Naive thymus-derived CD8-positive, alpha-beta T cell (primary cell): Measurements from ENCODE around the gene AXIN1. TPM values are rescaled to one million over a fixed set of nuclear protein-coding genes. Genes with fewer than 3 reads are reported as not detected.

ENCODE experiments used
- ATAC-seq, 2 donors: fragments of 150-1000 bp; cut with Tn5 transposase in 1 of 2; sonication (Bioruptor Pico), chemical (Tn5 transposase) in 1 of 2; 1 replicate in 1 of 2; 2 replicates in 1 of 2; pipeline ENCODE4 v1.10.0; 2021; ENCODE audit warnings: mild to moderate bottlenecking in 2 of 2, moderate library complexity in 2 of 2
- POLR2A ChIA-PET: fragments of 350-600 bp; sonication (Branson Sonifier 250); formaldehyde crosslinking; loops from one replicate; lab custom pipeline; 2021; ENCODE audit warnings: antibody characterized with exemption; lab: Charles Lee
- DNase-seq, 10 donors: peaks; one replicate each; pipeline versions ENCODE4 v3.0.0 to v3.0.0-alpha.2; 2020 to 2022
- H3K27ac Mint-ChIP-seq, 10 donors: one replicate each; pipeline ENCODE4 v1.8.0; 2020 to 2022; ENCODE audit warnings: mild to moderate bottlenecking in 10 of 10, mixed read lengths in 10 of 10, moderate library complexity in 4 of 10, inconsistent platforms in 1 of 10
- H3K27me3 Mint-ChIP-seq, 5 donors: one replicate each; pipeline ENCODE4 v1.8.0; 2021 to 2022; ENCODE audit warnings: mixed read lengths in 5 of 5
- H3K36me3 Mint-ChIP-seq, 3 donors: one replicate each; pipeline ENCODE4 v1.8.0; 2020 to 2022; ENCODE audit warnings: mixed read lengths in 3 of 3, mild to moderate bottlenecking in 2 of 3, inconsistent platforms in 1 of 3
- H3K4me1 Mint-ChIP-seq, 4 donors: one replicate each; pipeline ENCODE4 v1.8.0; 2021 to 2022; ENCODE audit warnings: mixed read lengths in 4 of 4
- H3K4me3 Mint-ChIP-seq, 10 donors: one replicate each; pipeline ENCODE4 v1.8.0; 2020 to 2022; ENCODE audit warnings: mild to moderate bottlenecking in 10 of 10, mixed read lengths in 10 of 10, moderate library complexity in 6 of 10, inconsistent platforms in 1 of 10
- H3K9me3 Mint-ChIP-seq, 9 donors: one replicate each; pipeline ENCODE4 v1.8.0; 2020 to 2022; ENCODE audit warnings: mixed read lengths in 9 of 9, mild to moderate bottlenecking in 3 of 9, inconsistent platforms in 1 of 9, moderate library complexity in 1 of 9
- polyA plus RNA-seq, 3 donors: library from polyadenylated mRNA; unstranded; fragments of 300-500 nt; fragmentation: Illumina TruSeq; gene quantifications; one replicate each; pipeline ENCODE4 v1.2.3, GENCODE V29; 2021
- total RNA-seq, 8 experiments: library from RNA in 2 of 8; stranded (reverse) in 2 of 8; gene quantifications; one replicate each; pipeline ENCODE4 v1.2.3 and lab custom pipeline; 2021 to 2026

AXIN1 gene
- total and polyA plus RNA-seq, 5 experiments from 2014 or later, result 1.6 to 44.0 (median 4.1) TPM

- Mint-ChIP-seq H3K9me3 (no peaks in the 10 kb centered on the region), H3K36me3 (peaks cover 0 to 41% (median 6%) of the 10 kb centered on the region in 3 donors), H3K27ac (peak overlapping the region in 5 of 10 donors; percentile 20 to 42 (median 25)), H3K27me3 (no peaks in the 10 kb centered on the region), H3K4me1 (peaks cover 25 to 74% (median 52%) of the 10 kb centered on the region in 4 donors), H3K4me3 (peak overlapping the region in 1 of 10 donors; percentile 50)
- POLR2A ChIA-PET, result no interaction called here
- no peak for DNase-seq
- no peak for ATAC-seq
Measured at GRCh38 chr16:317583-317982, 34.9 kb downstream of the AXIN1 start.

DNA sequence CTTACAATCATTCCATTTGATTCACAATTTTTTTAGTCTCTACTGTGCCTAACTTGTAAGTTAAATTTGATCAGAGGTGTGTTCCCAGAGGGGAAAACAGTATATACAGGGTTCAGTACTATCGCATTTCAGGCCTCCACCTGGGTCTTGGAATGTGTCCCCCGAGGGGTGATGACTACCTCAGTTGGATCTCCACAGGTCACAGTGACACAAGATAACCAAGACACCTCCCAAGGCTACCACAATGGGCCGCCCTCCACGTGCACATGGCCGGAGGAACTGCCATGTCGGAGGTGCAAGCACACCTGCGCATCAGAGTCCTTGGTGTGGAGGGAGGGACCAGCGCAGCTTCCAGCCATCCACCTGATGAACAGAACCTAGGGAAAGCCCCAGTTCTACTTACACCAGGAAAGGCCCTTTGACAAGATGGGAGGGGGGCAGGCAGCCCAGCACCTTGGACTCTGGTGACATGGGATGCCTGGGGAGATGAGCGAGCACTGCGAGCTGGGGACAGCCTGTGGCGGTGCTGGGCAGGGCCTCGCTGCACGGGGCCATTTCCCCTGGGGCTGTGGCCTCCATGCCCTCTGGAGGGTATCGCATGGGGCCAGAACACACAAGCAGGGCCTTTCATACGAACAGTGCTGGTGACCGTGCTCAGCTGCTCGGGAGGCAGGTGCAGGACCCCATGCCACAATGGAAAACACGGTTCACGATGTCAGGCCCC lies 35.6 kb downstream of the AXIN1 start:
- H3K9me3 Mint-ChIP-seq, result no peaks in the 10 kb centered on the region
- H3K4me3 Mint-ChIP-seq, result no peak overlapping the region
- POLR2A ChIA-PET, result no interaction called here
- DNase-seq (no peak), ATAC-seq (no peak)
- peaks cover 0 to 48% (median 6%) of the 10 kb centered on the region in 3 donors for H3K36me3 Mint-ChIP-seq
- H3K27ac Mint-ChIP-seq, result peak overlapping the region in 5 of 10 donors; percentile 48 to 86 (median 68)
- no peaks in the 10 kb centered on the region for H3K27me3 Mint-ChIP-seq
- H3K4me1 Mint-ChIP-seq, result peaks cover 21 to 77% (median 49%) of the 10 kb centered on the region in 4 donors

GRCh38 chr16:314795-315299 lies 37.7 kb downstream of the AXIN1 start:
- H3K27me3 Mint-ChIP-seq, result no peaks in the 10 kb centered on the region
- peak overlapping the region in 5 of 10 donors; percentile 31 to 73 (median 60) for H3K27ac Mint-ChIP-seq
- ATAC-seq (no peak), DNase-seq (no peak)
- peaks cover 0 to 56% (median 6%) of the 10 kb centered on the region in 3 donors for H3K36me3 Mint-ChIP-seq
- H3K9me3 Mint-ChIP-seq, result no peaks in the 10 kb centered on the region
- POLR2A ChIA-PET, result no interaction called here
- H3K4me1 Mint-ChIP-seq, result peaks cover 17 to 64% (median 35%) of the 10 kb centered on the region in 4 donors
- H3K4me3 Mint-ChIP-seq, result no peak overlapping the region

- POLR2A ChIA-PET, result interaction anchor here (1.4 kb wide), 1 partner anchor 10 kb away, joined by 4 read pairs; no protein-coding TSS in a partner anchor
- no peak for DNase-seq
- Mint-ChIP-seq H3K27ac (peak overlapping the region in 1 of 10 donors; percentile 60), H3K27me3 (no peaks in the 10 kb centered on the region), H3K4me1 (peaks cover 18 to 64% (median 34%) of the 10 kb centered on the region in 4 donors), H3K9me3 (no peaks in the 10 kb centered on the region), H3K36me3 (peaks cover 0 to 56% (median 5%) of the 10 kb centered on the region in 3 donors), H3K4me3 (no peak overlapping the region)
- ATAC-seq, result no peak
Measured at GRCh38 chr16:314351-314750, 38.2 kb downstream of the AXIN1 start.

GRCh38 chr16:311725-312124 lies 40.8 kb downstream of the AXIN1 start:
- POLR2A ChIA-PET, result no interaction called here
- ATAC-seq (no peak), DNase-seq (no peak)
- peak overlapping the region in 1 of 10 donors; percentile 25 for H3K27ac Mint-ChIP-seq
- H3K4me3 Mint-ChIP-seq, result no peak overlapping the region
- H3K9me3 Mint-ChIP-seq, result no peaks in the 10 kb centered on the region
- H3K4me1 Mint-ChIP-seq, result peaks cover 11 to 57% (median 34%) of the 10 kb centered on the region in 4 donors
- no peaks in the 10 kb centered on the region for H3K27me3 Mint-ChIP-seq
- peaks cover 0 to 62% (median 2%) of the 10 kb centered on the region in 3 donors for H3K36me3 Mint-ChIP-seq

GRCh38 chr16:309476-309875 lies 43.0 kb downstream of the AXIN1 start:
- ATAC-seq (peak; percentile 91 to 99), DNase-seq (peak in 6 of 10 donors; percentile 20 to 70 (median 48))
- Mint-ChIP-seq H3K9me3 (no peaks in the 10 kb centered on the region), H3K27ac (peak overlapping the region; percentile 6 to 91 (median 72)), H3K27me3 (no peaks in the 10 kb centered on the region), H3K36me3 (peaks cover 0 to 68% (median 2%) of the 10 kb centered on the region in 3 donors), H3K4me3 (peak overlapping the region in 7 of 10 donors; percentile 7 to 73 (median 27)), H3K4me1 (peaks cover 14 to 49% (median 24%) of the 10 kb centered on the region in 4 donors)
- POLR2A ChIA-PET, result interaction anchor here (0.6 to 2.0 kb wide), 5 partner anchors 10 to 1107 kb away, joined by 3 to 8 read pairs (median 5); partner anchors contain the start of gene FAM234A

DNA sequence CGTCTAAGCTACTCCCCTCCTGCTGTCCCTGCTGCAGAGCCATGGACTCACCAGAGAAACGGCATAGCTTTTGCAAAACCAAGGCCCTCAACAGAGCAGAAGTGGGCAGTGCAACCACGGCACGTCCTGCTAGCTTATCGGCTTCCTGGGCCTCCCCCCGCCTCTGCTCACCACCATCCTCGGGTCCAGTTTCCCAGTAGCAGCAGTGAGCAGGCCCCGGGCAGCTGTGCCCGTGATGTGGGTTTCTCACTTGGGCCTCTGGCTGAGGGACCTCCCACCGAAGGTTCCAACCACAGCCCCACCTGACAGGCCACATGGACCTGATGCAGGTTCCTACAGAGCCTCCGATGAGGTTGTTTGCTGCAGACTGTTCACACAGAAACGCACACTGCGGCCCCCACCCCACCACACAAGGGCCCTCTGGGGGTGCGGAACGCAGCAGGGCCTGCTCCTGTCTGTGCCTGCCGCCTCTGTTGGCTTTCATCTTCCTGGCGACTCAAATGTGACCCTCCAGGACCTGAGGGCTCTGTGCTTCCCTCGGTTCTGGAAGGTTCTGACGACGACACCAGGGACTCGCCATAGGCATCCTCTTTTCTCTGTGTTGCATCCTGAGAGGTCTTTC lies 44.7 kb downstream of the AXIN1 start:
- ATAC-seq, result no peak
- Mint-ChIP-seq H3K27me3 (no peaks in the 10 kb centered on the region), H3K4me1 (peaks cover 14 to 42% (median 26%) of the 10 kb centered on the region in 4 donors), H3K9me3 (no peaks in the 10 kb centered on the region), H3K27ac (peak overlapping the region in 3 of 10 donors; percentile 37 to 66 (median 46)), H3K4me3 (no peak overlapping the region), H3K36me3 (peaks cover 0 to 71% (median 2%) of the 10 kb centered on the region in 3 donors)
- DNase-seq, result no peak
- POLR2A ChIA-PET, result interaction anchor here (0.6 kb wide), 1 partner anchor 41 kb away, joined by 4 read pairs; no protein-coding TSS in a partner anchor

DNA sequence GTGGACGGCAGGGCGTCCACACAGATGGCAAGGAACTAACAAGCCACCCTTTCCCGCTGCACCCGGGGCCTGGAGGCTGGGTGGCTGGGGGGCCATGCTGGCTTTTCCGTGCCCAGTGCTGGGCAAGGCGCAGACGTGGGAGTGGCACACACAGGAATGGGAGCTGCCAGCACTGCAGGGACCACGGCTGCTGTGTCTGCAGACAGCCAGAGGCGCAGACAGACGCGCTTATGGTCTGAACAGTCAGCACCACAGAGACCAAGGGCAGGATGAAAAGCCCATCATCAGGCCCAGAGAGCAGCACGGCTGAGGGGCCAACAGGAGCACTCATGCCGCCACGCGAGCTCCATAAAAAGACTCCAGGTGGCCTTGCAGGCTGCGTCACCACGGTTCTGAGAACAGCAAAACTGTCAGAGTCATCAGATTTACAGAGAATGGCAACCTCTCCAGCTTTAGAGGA lies 45.6 kb downstream of the AXIN1 start:
- DNase-seq, result no peak
- POLR2A ChIA-PET, result interaction anchor here (0.6 kb wide), 1 partner anchor 63 kb away, joined by 7 read pairs; the partner anchor contains the start of gene MRPL28
- Mint-ChIP-seq H3K4me1 (peaks cover 14 to 35% (median 24%) of the 10 kb centered on the region in 4 donors), H3K9me3 (no peaks in the 10 kb centered on the region), H3K36me3 (peaks cover 0 to 69% (median 2%) of the 10 kb centered on the region in 3 donors), H3K27me3 (no peaks in the 10 kb centered on the region), H3K27ac (peak overlapping the region in 4 of 10 donors; percentile 10 to 41 (median 28)), H3K4me3 (peak overlapping the region in 1 of 10 donors; percentile 14)
- ATAC-seq, result no peak

DNA sequence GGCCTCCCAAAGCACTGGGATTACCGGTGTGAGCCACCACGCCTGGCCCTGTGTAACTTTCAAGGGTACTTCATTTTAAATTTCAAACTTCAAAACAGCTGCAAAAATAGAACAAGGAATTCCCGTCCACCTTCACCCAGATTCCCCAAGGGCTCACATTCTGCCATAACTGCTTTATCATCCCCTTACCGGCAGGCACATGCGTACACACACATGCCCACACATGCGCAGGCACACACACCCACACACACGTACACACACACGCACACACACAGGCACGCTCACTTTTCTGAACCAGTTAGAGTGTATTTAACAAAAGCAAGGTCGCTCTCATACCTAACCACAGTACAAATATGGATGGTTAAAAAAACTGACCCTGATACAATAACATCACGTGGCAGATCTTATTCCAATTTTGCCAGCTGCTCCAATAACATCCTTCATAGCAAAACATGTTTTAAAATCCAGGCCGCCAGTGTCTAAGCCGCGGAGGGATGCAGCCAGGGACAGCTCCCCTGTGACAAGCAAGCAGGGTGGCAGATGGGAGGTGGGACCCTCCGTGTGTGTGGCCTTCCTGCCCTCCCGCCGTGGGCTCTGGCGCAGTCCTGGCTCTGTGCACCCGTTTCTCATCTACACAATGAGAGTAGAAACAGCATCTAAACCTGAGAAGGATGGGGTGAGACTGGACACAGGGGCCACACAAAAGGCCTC lies 46.5 kb downstream of the AXIN1 start:
- no peaks in the 10 kb centered on the region for H3K27me3 Mint-ChIP-seq
- peaks cover 0 to 66% (median 2%) of the 10 kb centered on the region in 3 donors for H3K36me3 Mint-ChIP-seq
- H3K27ac Mint-ChIP-seq, result peak overlapping the region in 6 of 10 donors; percentile 6 to 79 (median 42)
- H3K9me3 Mint-ChIP-seq, result no peaks in the 10 kb centered on the region
- ATAC-seq (no peak), DNase-seq (no peak)
- peak overlapping the region in 1 of 10 donors; percentile 4 for H3K4me3 Mint-ChIP-seq
- peaks cover 12 to 34% (median 24%) of the 10 kb centered on the region in 4 donors for H3K4me1 Mint-ChIP-seq
- POLR2A ChIA-PET, result interaction anchor here (0.8 kb wide), 1 partner anchor 31 kb away, joined by 5 read pairs; no protein-coding TSS in a partner anchor

DNA sequence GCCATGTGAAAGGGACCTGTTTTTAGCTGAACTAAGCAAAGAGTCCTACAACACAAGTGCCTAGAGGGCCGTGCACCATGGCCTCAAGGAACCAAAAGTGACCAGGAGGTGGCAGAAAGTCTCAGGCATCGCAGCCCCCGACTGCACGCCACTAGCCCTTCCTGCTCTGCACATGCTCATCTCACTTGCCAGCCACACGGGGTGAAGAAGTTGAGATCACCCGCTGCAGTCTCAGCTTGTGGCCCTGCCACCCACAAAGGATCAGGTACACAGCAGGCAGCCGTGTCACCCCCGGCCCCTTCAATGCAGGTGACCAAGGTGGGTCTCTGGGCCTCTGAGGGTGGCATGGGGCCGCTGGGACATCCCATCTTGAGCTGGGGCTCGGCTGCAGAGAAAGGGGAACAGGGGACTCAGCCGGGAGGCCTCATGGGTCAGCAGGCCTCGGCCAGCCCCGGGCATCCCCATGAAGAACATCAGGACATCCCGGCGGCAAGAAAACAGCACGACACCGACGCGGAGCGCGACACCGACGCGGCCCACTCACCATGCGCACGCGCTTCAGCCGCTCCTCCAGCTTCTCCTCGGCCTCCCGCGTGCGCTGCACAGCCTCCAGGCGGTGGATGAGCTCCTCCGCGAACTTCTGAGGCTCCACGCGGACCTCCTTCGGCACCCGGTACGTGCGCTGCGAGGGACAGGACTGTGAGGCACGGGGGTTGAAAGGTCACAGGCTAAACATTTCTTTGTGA lies 48.6 kb downstream of the AXIN1 start:
- POLR2A ChIA-PET, result interaction anchor here (1.1 kb wide), 1 partner anchor 74 kb away, joined by 3 read pairs; no protein-coding TSS in a partner anchor
- ATAC-seq (peak; percentile 36 to 58), DNase-seq (peak in 1 of 10 donors; percentile 30)
- Mint-ChIP-seq H3K4me1 (peaks cover 6 to 22% (median 14%) of the 10 kb centered on the region in 4 donors), H3K36me3 (peaks cover 0 to 62% (median 0%) of the 10 kb centered on the region in 3 donors), H3K9me3 (no peaks in the 10 kb centered on the region), H3K27me3 (no peaks in the 10 kb centered on the region), H3K4me3 (no peak overlapping the region), H3K27ac (peak overlapping the region in 4 of 10 donors; percentile 6 to 82 (median 16))

DNA sequence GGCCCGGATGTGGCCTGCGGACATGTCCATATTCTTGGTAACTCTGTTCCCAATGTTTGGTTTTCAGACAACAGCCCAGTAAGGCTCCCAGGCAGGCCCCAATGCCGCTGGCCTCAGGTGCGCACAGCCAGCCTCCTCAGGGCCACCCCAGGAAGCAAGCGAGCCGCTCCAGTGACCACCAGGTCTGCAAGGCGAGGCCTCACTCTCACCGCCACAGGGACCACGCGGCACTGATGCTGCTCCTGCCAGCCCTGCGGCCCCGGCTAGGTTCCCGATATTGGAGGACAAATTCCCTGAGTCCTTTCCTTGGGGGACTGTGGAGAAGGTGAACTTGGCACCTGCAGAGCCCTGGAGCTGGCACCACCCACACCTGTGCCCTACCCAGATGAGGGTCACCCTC lies 50.6 kb downstream of the AXIN1 start:
- H3K9me3 Mint-ChIP-seq, result no peaks in the 10 kb centered on the region
- no peaks in the 10 kb centered on the region for H3K27me3 Mint-ChIP-seq
- POLR2A ChIA-PET, result interaction anchor here (1.0 kb wide), 1 partner anchor 50 kb away, joined by 3 read pairs; no protein-coding TSS in a partner anchor
- DNase-seq, result no peak
- H3K4me3 Mint-ChIP-seq, result no peak overlapping the region
- no peak for ATAC-seq
- peaks cover 0 to 62% (median 0%) of the 10 kb centered on the region in 3 donors for H3K36me3 Mint-ChIP-seq
- H3K27ac Mint-ChIP-seq, result no peak overlapping the region
- H3K4me1 Mint-ChIP-seq, result peaks cover 0 to 12% (median 8%) of the 10 kb centered on the region in 4 donors
